HG03095 (cell line): Measurements from ENCODE around the gene KCNQ2.

Experiments used
- ATAC-seq: cut with Tn5 transposase; IDR thresholded peaks from one replicate; pipeline ENCODE4 v1.9.1; 2021; ENCODE audit warnings: moderate library complexity; ENCODE audit not compliant: unreplicated experiment

The KCNQ2 gene

GRCh38 chr20:63374504-63374903, 98.0 kb downstream of the KCNQ2 start:
- ATAC-seq = no peak

GRCh38 chr20:63373996-63374395, 98.5 kb downstream of the KCNQ2 start:
- ATAC-seq = no peak

- no peak for ATAC-seq
These were observed 99.2 kb downstream of the KCNQ2 start for GRCh38 chr20:63372971-63373885.

GRCh38 chr20:63371291-63371865, 101.1 kb downstream of the KCNQ2 start:
- no peak for ATAC-seq

GRCh38 chr20:63370618-63371187, 101.8 kb downstream of the KCNQ2 start:
- ATAC-seq = no peak

GRCh38 chr20:63369724-63370617, 102.5 kb downstream of the KCNQ2 start:
- no peak for ATAC-seq

GRCh38 chr20:63369024-63369530, 103.4 kb downstream of the KCNQ2 start:
- ATAC-seq = no peak

- no peak for ATAC-seq
These were observed 104.3 kb downstream of the KCNQ2 start for GRCh38 chr20:63368151-63368550.

GRCh38 chr20:63367446-63368055, 104.9 kb downstream of the KCNQ2 start:
- ATAC-seq = no peak

GRCh38 chr20:63366390-63367365, 105.8 kb downstream of the KCNQ2 start:
- no peak for ATAC-seq

GRCh38 chr20:63365601-63366389, 106.7 kb downstream of the KCNQ2 start:
- ATAC-seq = no peak

GRCh38 chr20:63364801-63365585, 107.5 kb downstream of the KCNQ2 start:
- no peak for ATAC-seq

- ATAC-seq = no peak
These were observed 108.4 kb downstream of the KCNQ2 start for GRCh38 chr20:63363981-63364561.

GRCh38 chr20:63363013-63363957, 109.2 kb downstream of the KCNQ2 start:
- no peak for ATAC-seq

- ATAC-seq = no peak
These were observed 109.9 kb downstream of the KCNQ2 start for GRCh38 chr20:63362436-63363009.
